Ecto neural progenitor cell (in vitro differentiated cells): Measurements from ENCODE around the gene DYNC2H1.
"Not testable (repeated sequence)": the region's sequence is repeated elsewhere in the genome, so short reads cannot be mapped to it uniquely, and the experiment has no call there.

ENCODE experiments used
- DNase-seq: peaks from one replicate; pipeline ENCODE4 v3.0.0-alpha.2; 2018; ENCODE audit warnings: low spot score

The DYNC2H1 gene

DNA sequence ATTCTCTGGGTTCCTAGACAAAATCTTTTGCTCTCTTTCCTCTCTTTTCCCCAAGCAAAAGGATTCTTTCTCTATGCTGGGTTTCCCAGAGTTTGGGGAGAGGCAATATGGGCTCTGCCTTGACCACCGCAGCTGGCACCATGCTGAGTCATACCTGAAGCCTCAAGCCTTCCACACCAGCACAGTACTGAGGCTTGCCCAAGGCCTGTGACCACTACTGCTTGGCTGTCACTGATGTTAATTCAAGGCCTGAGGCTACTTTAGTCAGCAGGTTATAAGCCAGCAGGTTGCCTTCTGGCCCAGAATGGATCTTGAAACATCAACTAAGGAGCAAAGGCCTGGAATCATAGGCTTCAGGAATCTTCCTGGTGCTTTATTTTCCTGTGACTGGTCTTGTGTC, 185.3 kb downstream of the DYNC2H1 start:
- no peak for DNase-seq

DNA sequence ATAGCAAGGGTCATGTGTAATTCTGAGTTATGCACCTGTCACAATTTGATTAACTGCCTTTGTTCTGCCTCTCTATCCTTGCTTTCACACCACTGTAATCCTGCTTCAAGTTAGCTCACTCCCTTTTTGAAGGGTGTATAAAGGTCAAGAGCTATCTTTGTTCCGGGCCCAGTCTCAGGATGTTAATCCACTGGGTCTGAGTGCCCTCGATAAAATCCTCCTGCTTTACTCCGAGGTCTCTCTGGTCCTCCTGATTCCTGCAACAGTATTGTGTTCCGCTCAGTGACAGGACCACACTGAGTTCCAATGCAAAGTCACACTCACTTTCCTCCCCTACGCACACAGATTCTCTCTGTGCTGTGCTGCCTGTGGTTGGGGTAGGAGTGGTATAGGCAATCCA, 186.5 kb downstream of the DYNC2H1 start:
- no peak for DNase-seq

DNA sequence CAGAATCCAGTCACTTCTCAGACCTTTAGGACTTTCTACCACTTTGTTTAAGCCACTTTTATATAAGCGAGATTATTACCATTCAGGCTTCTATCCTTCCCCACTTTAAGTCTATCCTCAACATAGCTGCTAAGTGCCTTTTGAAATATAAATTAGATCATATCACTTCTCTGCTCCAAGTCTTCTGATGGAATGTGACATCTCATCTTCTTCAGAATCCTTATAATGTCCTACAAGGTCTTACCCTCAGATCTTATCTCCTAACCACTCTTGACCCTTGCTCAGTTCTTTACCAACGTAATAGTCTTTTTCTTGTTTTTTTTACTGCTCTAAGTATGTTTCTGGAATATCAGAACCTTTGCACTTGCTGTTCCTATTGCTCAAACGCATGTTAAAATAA, 188.7 kb downstream of the DYNC2H1 start:
- no peak for DNase-seq

DNA sequence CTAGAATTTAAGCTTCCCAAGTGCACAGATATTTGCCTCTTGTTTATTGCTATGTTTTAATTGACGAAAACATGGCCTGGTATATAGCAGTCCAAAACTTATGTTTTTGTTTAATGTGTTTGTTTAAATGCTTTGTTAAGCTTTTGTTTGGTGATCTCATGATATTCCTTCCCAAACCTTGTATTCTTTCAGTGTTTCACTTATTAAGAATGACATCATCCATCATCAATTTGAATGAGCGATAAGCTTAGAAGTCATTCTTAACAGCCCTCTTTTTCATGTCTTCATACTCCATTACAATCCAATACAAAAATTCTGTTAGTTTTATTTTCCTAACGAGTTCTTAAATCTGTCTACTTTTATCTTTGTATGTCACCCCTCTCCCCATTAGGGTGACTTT, 206.0 kb downstream of the DYNC2H1 start:
- no peak for DNase-seq

DNA sequence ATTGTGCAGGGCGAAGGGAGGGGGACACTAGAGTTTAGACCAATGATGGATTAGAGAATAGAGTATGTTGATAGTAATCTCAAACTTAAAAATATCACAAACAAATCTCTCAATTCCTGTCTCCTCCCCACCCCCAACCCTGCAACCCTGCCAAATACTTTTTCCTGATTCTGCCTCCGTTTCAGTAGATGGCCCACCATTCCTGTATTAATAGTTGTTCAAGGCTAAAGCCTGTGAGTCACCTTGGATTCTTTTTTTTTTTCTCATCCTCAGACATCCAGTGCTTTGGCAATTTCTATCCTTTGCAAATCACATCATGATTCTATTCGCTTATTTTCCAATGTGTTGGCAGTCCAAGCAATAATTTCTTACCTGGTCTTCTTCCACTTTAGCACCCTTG, 207.9 kb downstream of the DYNC2H1 start:
- no peak for DNase-seq

DNA sequence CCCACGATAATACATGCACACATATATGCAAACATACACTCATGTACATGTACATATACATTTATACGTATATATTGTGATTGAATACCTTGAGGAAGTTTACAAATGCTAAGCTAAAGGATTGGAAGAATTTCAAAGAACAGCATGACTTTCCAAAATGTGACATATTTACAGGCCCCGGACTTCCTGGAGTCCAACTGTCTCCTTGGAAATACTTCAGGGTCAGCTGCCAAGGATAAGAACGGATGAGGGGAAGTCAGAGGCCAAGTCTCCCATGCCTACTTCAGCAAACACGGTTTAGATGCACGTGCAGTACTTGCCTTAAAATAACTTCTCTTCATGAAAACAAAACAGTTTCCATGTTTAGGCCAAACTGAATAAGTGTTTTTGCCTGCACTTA, 213.6 kb downstream of the DYNC2H1 start:
- no peak for DNase-seq

DNA sequence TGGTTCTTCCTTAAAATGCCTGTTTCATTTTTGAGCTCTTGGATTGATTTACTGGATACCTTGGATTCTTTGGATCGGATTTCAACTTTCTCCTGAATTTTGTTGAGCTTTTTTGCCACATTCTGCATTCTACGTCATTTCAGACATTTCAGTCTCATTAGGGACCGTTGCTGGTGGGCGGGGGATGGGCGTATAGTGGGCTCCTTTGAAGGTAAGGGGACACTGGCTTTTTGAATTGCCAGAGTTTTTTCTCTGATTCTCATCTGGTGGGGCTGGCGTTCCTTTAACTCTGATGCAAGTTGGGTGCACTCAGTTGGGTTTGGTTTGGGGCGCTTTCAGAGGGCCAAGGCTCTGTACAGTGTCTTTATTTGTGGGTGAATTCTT, 216.5 kb downstream of the DYNC2H1 start:
- DNase-seq, result no peak

DNA sequence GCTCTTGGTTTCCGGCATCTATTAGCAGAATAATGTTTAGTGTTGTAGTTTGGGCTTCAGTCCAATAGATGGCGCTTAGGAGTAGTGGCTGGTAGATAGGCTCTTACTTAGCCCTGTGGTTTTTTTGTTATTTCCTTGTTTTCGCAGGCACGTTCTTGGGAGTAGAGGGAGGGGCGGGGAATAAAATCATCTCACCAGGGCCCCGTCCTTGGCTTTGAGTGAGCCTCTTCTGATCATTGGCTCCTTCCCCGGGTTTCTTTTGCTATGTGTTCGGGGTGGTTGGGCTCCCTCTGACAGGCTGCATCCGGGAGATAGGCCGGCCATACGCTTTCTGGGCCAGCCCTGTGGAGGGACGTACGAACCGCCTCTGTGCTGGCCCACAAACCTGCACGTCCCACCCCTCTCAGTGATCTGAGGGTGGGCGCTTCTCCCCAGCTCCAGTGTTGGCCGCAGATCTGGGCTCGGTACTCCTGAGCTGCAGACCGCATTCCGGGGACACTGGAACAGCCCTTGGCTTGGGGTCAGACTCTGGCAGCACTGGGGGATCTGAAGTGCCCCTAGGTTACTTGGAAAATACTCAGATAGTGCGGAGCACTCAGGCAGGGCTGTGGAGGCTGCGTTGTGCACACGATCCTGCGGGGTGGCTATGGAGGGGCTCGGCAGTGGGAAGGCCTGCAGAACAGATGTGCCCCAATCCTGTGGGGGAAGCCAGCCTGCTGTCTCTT, 217.0 kb downstream of the DYNC2H1 start:
- peak; percentile 57 for DNase-seq

DNA sequence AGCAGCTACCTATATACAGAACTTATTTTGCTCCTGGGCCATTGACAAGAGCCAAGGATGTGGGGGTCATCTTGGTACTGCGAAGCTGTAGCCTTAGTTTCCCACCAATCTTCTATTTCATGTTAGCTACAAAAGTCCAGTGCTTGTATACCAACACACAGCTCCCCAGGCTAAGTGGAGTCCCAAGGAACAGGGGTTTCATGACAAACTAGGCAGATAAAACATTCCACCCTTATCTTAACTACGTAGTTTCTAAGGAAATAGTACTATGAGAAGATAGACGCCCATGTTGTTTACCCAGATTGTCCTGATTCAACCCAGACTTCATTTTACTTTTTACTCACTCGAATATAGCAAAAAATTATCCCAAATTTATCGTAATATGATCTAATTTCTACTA, 218.5 kb downstream of the DYNC2H1 start:
- DNase-seq, result no peak

DNA sequence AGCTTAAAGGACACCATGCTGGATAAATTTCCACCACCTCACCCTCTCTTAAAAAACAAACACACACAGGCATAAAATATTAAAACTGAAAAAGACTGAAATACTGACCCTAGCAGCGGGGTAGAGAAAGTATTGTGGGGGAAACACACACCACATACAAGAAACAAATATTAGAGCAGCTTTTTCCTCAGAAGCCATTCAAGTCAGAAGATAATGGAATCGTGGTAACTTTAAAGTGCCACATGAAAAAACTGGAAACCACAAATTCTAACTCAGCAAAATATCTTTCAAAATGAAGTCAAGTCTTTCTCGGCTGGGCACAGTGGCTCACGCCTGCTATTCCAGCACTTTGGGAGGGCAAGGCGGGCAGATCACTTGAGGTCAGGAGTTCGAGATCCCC, 223.2 kb downstream of the DYNC2H1 start:
- DNase-seq, result no peak

DNA sequence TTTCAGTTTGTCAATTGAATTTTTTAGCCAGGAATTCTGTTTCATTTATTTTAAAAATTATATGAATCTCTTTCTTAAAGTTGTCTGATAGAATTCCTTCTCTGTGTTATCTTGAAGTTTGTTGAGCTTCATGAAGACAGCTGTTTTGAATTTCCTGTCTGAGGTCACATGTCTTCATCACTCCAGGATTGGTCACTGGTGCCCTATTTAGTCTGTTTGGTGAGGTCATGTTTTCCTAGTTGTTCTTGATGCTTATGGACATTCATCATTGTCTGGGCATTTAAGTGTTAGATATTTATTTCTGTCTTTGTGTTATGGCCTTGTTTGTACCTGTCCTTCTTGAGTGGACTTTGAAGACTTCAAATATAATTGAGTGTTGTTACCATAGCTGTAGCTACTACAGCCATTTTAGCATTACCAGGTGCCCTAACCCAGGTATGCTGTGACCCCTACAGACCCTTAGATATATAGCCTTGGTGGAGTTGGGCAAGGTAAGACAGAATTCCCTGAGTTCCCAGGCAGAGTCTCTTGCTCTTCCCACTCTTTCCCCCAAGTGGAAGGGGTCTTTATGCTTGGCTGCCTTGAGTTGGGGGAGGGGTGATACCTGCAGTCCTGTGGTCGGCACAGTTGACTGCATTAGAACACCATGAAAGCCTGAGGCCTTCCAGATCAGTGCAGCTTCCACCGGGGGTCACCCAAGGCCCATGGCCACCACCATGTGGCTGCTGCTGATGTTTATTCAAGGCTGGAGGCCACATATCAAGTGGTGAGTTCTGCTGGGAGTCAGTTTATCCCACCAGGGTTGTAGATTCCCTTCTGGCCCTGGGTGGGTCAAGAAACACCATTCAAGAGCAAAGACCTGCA, 229.6 kb downstream of the DYNC2H1 start:
- DNase-seq, result peak; percentile 54

DNA sequence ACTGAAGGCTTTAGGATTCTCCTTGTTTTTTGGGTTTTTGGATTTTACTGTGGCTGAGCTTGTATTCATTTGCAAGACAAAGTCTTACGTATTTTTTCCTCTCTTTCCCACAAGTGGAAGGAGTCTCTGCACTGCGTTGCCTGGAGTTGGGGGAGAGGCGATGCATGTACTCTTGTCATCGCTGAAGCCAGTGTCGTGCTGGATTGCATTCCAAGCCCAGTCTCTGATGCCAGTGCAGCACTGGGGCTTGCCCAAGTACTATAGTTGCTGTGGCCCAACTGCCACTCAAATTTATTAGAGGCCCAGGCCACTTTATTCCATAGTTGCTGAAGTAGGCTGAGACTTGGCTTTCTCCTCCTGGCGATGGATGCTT, 230.2 kb downstream of the DYNC2H1 start:
- DNase-seq, result no peak

DNA sequence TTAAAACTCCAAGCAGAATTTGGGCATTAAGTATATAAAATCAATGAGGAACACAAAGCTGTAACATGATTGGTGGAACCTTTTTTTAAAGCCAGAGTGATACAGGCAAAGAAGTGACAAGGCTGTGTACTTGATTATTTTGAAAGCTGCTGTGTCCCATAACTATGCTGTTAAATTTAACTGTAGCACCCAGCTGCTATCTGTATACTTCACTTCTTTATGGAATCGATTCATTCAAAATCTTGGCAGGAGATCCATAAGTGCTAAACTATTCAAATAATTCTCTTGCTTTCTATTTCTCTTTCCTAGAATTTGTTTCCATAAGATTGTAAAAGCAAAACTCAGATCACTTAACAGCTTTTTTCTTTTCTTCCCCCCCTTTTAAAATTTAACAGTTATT, 231.7 kb downstream of the DYNC2H1 start:
- DNase-seq, result no peak

DNA sequence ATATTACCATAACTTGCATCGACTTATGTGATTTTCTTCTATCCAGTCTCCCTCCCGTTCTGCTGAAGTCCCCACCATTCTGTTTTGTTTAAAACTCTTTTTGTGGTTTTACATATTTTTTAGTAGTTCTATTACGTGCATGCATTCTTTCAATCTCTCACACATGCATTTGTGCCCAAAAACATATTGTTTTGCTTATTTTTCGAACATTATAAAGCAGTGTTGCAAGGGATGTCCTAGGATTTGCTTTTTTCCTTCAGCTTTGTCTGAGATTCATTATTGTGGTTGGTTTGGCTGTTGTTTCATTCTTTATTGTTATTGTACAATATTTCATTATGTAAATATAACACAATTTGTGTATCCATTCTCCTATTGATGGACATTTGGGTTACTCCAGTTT, 235.7 kb downstream of the DYNC2H1 start:
- no peak for DNase-seq

DNA sequence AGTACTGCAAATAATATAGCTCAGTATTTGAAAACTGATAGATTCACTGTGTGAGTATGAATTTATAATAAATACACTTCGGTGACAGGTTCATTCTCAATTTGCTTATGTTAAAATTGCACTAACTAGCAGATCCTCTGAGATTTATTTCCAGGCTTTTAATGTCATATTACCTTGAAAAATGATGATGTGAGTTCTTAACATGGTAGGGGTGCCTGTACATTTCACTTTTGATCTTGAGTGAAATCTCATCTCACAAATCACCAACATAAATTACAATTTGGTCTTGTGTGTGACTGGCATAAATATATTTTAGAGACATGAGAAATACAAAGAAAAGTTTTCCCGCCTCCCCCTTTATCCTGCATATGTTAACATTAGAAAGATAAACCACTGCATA, 240.4 kb downstream of the DYNC2H1 start:
- no peak for DNase-seq

DNA sequence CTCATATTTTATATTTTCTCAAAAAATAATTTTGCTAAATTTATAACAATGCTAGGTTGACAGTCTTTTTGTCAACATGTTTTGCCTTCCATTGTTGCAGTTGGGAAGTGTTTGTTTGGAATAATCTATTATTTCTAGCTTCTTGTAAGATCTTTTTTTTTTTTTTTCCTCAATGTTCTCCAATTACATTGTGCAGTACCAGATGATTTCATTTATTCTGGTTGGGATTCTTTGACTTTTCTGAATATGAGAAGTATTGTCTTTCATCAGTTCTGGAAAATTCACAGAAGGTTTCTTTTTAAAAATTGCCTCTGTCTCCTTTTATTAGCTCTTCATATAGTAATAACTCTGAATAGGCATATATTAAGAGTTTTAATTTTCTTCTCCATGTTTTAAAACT, 245.4 kb downstream of the DYNC2H1 start:
- DNase-seq, result no peak

DNA sequence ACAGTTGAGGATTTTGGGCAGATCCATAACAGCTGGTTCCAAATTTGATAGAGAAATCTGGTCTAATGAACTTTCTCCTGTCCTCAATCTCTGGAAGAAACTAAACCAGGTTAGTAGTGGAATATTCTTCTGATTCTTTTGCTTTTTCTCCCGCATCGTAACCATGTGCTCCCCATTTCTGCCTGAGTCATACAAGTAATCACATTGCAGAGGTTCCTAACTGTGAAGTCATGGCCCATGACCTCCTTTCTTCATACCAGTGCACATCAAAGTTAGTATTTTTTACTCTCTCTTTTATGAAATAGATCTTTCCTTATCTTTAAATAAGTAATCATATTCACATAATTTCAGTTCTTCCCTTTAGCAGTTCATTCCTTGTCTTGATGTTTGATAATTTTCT, 249.0 kb downstream of the DYNC2H1 start:
- no peak for DNase-seq

DNA sequence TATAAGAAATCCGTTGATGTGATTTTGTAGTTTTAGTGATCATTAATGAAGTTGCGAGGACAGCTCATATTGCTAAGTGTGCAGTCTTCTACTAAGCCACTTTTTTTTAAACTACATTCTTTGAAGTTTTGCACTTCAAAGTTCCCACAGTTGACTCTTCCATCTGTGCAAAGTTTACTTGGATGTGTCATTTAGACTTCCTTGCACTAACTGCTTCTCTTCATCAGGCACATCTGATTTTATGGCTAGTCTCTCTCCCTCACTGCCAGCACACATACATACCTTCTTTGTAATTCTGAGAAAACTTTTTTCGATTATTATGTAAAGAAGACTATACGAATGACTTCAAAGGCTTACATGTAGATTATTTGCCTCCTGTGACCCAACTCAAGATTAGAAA, 250.0 kb downstream of the DYNC2H1 start:
- DNase-seq, result no peak

DNA sequence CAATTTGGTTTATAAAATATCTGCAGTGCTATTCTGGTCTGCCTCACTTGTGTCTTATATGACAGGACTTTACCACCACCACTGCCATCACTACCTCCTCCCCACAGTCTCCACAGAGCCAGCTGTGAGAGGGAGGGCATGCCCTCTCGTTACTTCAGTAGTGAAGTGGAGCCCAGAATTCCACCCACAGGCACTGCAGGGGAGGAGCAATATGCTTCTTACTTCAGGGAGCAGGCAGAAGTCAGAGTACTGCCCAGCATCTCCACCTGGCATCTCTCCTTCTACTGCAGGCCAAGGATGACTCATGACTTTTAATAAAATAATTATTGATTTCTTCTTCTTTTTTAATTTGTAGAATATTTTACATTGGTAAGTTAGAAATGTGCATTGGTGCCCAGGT, 255.5 kb downstream of the DYNC2H1 start:
- no peak for DNase-seq

DNA sequence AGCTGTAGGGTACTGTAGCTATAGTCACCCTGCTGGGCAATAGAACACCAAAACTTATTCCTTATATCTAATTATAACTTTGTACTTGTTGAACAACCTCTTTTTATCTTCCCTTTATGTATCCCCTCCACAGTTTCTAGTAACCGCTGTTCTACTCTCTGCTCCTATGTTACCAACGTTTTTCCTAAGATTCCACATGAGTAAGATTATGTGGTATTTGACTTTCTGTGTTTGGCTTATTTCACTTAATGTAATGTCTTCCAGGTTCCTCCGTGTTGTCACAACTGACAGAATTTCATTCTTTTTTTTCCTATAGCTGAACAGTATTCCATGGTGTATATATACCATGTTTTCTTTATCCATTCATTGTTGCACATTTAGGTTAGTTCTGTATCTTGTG, 258.4 kb downstream of the DYNC2H1 start:
- no peak for DNase-seq

DNA sequence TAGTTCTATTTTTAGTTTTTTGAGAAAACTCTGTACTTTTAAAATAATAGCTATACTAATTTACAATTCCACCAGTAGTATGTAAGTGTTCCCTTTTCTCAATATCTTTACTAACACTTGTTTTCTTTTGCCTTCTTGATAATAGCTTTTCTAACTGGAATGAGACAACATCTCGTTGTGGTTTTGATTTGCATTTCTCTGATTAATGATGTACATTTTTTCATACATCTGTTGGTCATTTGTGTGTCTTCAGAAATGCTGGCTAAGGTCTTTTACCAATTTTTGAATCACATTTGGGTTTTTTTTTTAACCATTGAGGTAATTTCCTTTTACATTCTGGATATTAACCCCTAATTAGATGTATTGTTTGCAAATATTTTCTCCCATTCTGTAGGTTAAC, 258.9 kb downstream of the DYNC2H1 start:
- no peak for DNase-seq

DNA sequence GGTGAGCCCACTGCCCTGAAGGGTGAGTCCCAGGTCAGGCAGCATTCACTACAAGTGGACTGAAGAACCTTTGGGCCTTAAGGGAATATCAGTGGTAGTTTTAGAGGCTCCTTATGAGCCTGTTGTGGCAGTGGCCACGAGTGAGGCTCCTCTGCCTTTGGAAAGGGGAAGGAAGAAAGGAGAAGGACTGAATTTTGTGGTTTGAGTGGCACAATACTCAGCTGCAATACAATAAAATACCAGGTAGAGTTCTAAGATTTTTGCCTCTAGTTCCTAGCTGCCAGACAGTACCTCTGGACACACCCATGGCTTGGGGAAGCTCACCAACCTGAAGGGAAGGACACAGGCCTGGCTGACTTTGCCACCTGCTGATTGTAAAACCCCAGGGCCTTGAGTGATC, 260.9 kb downstream of the DYNC2H1 start:
- DNase-seq, result no peak

DNA sequence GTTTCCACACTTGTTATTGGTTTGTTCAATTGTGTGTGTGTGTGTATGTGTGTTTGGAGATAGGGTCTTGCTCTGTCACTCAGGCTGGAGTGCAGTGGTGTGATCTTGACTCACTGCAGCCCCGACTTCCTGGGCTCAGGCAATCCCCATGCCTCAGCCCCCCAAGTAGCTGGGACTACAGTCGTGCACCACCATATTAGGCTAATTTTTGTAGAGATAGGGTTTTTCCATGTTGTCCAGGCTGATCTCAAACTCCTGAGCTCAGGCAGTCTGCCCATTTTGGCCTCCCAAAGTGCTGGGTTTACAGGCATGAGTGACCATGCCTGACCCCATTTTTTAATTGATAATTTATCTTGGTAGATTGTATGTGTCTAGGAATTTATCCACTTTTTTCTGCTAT, 263.7 kb downstream of the DYNC2H1 start:
- no peak for DNase-seq

DNA sequence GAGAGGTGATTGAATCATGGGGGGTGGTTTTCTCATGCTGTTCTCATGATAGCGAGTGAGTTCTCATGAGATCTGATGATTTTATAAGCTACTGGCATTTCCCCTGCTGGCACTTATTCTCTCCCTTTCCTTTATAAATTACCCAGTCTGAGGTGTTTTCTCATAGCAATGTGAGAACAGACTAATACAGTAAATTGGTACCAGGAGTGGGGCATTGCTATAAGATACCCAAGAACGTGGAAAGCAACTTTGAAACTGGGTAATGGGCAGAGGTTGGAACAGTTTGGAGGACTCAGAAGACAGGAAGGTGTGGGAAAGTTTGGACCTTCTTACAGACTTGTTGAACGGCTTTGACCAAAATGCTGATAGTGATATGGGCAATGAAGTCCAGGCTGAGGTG, 265.0 kb downstream of the DYNC2H1 start:
- DNase-seq, result not testable (repeated sequence)
